VCaP (cell line): ENCODE data around the gene POLE4.
A peak's percentile ranks its signal among the peaks of the same experiment; 100 is the strongest.

ENCODE experiments used
- H3K27ac ChIP-seq: fragments of 450-650 bp; 2 replicates; pipeline ENCODE4 v1.5.1; 2017
- TF ChIP-seq, protein P1 (sequence below): fragments of 450-650 bp; conservative IDR thresholded peaks from 2 replicates; pipeline ENCODE4 v1.5.1; 2017; ENCODE audit warnings: mild to moderate bottlenecking, moderate library complexity

POLE4 gene, protein sequence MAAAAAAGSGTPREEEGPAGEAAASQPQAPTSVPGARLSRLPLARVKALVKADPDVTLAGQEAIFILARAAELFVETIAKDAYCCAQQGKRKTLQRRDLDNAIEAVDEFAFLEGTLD

DNA sequence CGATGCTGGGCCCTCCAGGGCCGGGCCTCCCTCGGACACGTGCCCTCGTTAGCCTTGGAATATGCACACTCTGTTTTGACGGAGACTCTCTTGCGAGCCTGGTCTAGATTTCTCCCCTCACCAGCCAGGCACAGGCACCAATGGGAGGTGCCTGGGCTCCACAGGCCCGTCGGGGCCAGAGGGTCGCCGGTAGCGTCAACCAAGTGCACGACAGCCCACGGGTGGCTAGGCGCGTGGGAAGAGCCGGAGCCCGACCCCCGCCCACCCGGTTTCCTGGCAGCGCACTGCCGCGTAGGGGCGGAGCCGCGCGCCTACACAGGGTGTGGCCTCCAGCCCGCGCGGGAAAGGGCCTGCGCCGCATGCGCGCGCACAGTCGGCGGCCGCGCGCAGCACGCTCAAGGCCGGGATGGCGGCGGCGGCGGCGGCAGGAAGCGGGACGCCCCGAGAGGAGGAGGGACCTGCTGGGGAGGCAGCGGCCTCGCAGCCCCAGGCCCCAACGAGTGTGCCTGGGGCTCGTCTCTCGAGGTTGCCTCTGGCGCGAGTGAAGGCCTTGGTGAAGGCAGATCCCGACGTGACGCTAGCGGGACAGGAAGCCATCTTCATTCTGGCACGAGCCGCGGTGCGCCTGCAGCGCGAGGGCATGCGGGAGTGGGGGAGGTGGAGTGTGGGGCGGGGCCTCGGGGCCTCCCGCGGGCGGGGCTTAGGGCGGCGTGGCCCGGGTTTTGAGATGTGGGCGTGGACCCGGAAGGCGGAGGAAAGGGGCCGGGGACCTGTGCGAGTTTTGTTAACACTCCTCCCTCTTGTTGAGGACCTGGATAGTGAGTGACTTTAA lies at the start of gene POLE4:
TSS of gene POLE4 (plus strand) at position 370 of the 832 bp plus-strand sequence. CDS start at position 407, 37 bp downstream.
- H3K27ac ChIP-seq = peak within 1 kb of the TSS; percentile 79
- TF ChIP-seq, protein P1, sequence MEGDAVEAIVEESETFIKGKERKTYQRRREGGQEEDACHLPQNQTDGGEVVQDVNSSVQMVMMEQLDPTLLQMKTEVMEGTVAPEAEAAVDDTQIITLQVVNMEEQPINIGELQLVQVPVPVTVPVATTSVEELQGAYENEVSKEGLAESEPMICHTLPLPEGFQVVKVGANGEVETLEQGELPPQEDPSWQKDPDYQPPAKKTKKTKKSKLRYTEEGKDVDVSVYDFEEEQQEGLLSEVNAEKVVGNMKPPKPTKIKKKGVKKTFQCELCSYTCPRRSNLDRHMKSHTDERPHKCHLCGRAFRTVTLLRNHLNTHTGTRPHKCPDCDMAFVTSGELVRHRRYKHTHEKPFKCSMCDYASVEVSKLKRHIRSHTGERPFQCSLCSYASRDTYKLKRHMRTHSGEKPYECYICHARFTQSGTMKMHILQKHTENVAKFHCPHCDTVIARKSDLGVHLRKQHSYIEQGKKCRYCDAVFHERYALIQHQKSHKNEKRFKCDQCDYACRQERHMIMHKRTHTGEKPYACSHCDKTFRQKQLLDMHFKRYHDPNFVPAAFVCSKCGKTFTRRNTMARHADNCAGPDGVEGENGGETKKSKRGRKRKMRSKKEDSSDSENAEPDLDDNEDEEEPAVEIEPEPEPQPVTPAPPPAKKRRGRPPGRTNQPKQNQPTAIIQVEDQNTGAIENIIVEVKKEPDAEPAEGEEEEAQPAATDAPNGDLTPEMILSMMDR = no peak

DNA sequence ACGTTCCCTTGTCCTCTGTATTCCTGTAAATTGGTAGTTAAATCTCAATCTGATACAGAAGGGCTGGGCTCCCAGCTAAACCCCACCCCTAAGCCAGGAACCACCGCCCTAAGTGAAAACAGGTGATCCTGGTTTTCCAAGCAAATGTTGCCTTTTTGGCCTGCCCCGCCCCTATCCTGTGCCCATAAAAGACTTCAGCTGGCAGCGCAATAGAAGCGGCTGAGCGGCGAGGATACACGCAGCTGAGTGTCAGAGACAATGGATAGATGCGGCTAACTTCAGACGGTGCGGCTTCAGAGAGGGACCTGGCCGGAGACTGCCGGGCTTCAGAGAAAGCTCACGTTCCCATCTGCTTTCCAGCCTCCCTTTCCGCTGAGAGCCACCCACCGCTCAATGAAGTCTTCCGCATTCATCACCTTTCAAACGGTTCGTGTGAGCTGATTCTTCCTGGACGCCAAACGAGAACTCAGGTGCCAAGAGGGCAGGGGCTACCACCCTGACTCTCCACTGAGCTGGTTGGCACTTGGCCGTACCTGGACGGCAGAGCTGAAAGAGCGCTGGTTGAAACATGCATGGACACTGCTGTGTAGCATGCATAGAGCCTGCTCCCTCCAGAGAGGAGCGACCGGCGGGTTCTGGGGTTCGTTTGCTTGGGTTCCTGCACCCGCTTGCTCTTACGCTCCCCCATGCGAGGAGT lies 49.5 kb upstream of the POLE4 start:
- H3K27ac ChIP-seq = no peak overlapping the region

GRCh38 chr2:74910245-74910644 lies 48.2 kb upstream of the POLE4 start:
- no peak overlapping the region for H3K27ac ChIP-seq
- TF ChIP-seq, protein P1 = no peak

More for the DNA sequence above, 49.5 kb upstream of the POLE4 start:
- TF ChIP-seq, protein P1 = no peak

GRCh38 chr2:74911061-74911460 lies 47.4 kb upstream of the POLE4 start:
- TF ChIP-seq, protein P1 = no peak
- no peak overlapping the region for H3K27ac ChIP-seq

DNA sequence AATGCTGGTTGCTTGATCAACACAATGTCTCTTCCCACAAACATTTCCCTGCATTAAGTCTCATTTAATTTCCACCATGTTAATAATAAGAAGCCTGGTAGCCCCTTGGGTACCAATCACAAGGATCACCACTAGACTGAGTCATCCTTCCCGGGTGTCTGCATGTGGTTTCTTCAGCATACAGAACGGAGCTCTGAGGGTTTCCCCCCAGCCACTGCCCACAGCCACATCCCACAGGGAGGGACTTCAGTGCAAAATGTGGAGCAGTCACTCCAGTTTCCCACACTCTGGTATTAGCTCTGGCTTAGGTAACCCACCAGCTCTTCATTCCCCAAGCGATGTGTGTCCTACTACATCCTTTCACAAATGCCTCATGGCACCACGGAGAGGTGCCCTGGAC lies 42.7 kb upstream of the POLE4 start:
- TF ChIP-seq, protein P1 = no peak
- H3K27ac ChIP-seq = no peak overlapping the region

GRCh38 chr2:74916394-74916793 lies 42.0 kb upstream of the POLE4 start:
- TF ChIP-seq, protein P1 = no peak
- no peak overlapping the region for H3K27ac ChIP-seq
